ENCODE results near the gene TMEM244.

TMEM244 gene

DNA sequence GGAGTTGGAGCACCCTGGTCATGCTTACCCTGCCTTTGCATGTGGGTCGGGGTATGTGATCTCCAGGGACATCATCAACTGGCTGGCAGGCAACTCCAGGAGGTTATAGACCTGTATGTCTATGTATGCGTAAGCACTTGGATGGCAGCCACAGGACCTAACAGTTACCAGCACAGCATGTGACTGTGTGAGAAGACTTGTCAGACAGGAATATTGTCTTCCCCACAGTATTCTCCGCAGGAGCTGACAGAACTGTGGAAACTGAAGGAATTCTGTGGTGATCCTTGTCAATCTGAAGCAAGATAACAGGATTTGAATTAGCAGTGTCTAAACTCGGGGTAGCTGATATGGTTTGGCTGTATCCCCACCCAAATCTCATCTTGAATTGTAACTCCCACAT is 59.2 kb downstream of the TMEM244 start:
- DNase-seq = no peak

- no peak for DNase-seq
These were observed 65.9 kb downstream of the TMEM244 start for GRCh38 chr6:129795261-129795660.

DNA sequence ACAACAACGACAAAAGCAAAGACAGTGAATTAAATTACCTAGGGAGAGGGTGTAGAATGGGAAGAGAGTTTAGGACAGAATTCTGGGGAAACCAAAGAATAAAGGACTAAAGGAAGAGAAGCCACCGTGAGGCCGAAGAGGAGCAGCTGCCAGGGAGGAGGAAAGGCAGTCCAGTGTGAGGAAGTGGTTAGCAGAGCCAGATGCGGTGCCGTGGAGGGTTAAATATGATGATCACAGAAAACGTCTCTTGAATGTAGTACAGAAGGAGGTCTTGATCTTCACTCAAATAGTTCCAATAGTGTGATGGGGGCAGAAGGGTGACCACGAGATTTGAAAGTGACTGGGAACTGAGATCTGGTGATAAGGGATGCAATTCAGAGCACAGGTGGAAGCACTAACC is 67.7 kb downstream of the TMEM244 start:
- DNase-seq = no peak

- no peak for DNase-seq
These were observed 69.1 kb downstream of the TMEM244 start for GRCh38 chr6:129792049-129792448.

- DNase-seq = no peak
These were observed 70.3 kb downstream of the TMEM244 start for GRCh38 chr6:129790785-129791184.

DNA sequence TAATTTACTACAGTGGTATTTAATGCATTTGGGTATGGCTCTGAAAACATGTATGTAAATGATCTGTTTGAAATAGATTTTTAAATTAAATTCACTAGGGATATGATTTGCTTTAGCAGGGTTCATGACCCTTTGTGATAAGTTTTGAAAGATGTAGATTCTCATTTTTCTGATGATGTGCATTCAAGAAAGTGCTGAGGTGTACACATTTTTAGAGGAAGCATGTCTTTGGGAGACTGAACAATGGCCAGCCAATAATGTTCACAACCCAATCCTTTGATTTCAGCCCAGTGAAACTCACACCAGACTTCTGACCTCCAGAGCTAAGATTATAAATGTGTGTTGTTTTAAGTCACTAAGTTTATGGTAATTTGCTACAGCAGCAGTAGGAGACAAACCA is 71.1 kb downstream of the TMEM244 start:
- DNase-seq = no peak

GRCh38 chr6:129787816-129788215 is 73.3 kb downstream of the TMEM244 start:
- DNase-seq = no peak

- no peak for DNase-seq
These were observed 74.6 kb downstream of the TMEM244 start for GRCh38 chr6:129786548-129786947.

- DNase-seq = no peak
These were observed 75.4 kb downstream of the TMEM244 start for GRCh38 chr6:129785756-129786135.

DNA sequence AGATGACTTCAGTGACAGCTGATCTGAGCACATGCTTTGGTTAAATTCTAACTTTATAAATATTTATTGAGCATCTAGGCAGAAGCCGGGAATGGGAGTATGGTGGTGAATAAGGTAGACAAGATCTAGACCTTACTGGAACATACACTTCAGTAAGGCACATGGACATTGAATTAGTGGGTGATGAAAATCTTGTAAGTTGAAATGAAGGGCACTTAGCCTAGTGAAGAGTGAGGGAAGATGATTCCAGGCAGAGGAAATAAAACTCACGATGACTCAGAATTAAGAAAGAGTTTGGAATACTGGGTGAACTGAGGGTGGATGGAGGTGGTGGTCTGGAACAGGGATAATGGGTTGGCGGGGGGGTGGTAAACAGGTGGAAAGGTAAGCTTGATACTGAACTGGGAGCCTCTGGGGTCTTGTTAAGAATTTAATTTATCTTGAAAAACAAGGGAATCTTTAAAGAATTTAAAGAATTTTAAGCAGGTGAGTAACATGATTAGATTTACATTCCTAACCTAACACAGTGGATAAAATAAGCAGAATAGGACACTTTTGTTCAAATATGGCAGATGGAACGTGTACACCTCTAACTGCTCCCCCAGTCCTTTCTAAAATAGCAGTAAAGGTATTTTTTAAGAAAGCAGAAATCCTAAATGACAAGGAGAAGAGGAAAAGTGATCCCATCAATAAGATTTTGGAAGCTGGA is 75.9 kb downstream of the TMEM244 start:
- DNase-seq = no peak
